Suprapubic skin (tissue), 4 donors: Measurements from ENCODE around the gene SCAND1.

Experiments used
- CTCF ChIP-seq, 2 donors: fragments of 200-600 bp in 1 of 2; fragments of 450-650 bp in 1 of 2; sonication (generic) in 1 of 2; IDR thresholded peaks; one replicate each; pipeline ENCODE4 v1.5.1; 2016 to 2019; ENCODE audit warnings: antibody characterized with exemption in 2 of 2, mild to moderate bottlenecking in 1 of 2, moderate library complexity in 1 of 2
- POLR2A ChIP-seq, 2 donors: fragments of 450-650 bp; IDR thresholded peaks; one replicate each; pipeline ENCODE4 v1.6.1; 2017; ENCODE audit warnings: antibody characterized with exemption in 2 of 2, mild to moderate bottlenecking in 2 of 2, moderate library complexity in 2 of 2
- POLR2AphosphoS5 ChIP-seq, 3 donors: sonication (generic); formaldehyde crosslinking; IDR thresholded peaks; one replicate each; pipeline ENCODE4 v1.6.1; 2017; ENCODE audit warnings: antibody characterized with exemption in 3 of 3

- TF ChIP-seq CTCF (IDR thresholded peaks at IDR 0.05), result no peak
- TF ChIP-seq POLR2A (IDR thresholded peaks at IDR 0.05), result no peak
- no peak for TF ChIP-seq POLR2AphosphoS5 (IDR thresholded peaks at IDR 0.05)
Measured at GRCh38 chr20:35988910-35989463, 34.7 kb upstream of the SCAND1 start.
